Measurements from ENCODE around the gene TBC1D14.

TBC1D14 gene

DNA sequence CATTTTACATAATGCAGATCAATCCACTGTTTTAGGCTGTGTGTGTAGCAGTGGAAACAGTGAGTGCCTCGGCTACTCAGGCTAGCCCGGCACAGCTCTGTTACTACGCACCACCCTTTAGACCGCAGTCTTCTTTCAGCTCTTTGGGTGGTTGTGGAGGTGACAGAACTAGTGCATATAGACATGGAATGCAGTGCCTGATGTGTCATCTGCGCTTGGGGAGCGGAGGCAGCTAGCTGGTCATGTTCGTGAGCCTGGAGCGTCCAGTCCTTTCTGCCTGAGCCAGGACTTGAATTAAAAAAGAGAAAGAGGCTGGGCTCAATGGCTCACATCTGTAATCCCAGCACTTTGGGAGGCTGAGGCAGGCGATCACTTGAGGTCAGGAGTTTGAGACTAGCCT lies 4.8 kb downstream of the TBC1D14 start:
- Histone ChIP-seq H3K27me3 (replicated peaks; ENCODE audit: control insufficient read depth, insufficient read depth, low read length) (no peaks in the 10 kb centered on the region), H3K4me3 (replicated peaks; ENCODE audit: low read depth, low read length) (no peak overlapping the region), H3K36me3 (ENCODE audit: control insufficient read depth, insufficient read depth, low read length) (no peaks in the 10 kb centered on the region; the same call in none of the 2 replicates)
- no peak for DNase-seq (ENCODE audit: extremely low read depth, insufficient read length)
- TF ChIP-seq CTCF (IDR thresholded peaks at IDR 0.05; ENCODE audit: insufficient read depth, low read length, poor library complexity, severe bottlenecking), result no peak

GRCh38 chr4:6915041-6916005 lies 5.7 kb downstream of the TBC1D14 start:
- Histone ChIP-seq H3K36me3 (ENCODE audit: control insufficient read depth, insufficient read depth, low read length) (no peaks in the 10 kb centered on the region; the same call in none of the 2 replicates), H3K27me3 (replicated peaks; ENCODE audit: control insufficient read depth, insufficient read depth, low read length) (no peaks in the 10 kb centered on the region), H3K4me3 (replicated peaks; ENCODE audit: low read depth, low read length) (no peak overlapping the region)
- DNase-seq (ENCODE audit: extremely low read depth, insufficient read length), result no peak
- TF ChIP-seq CTCF (IDR thresholded peaks at IDR 0.05; ENCODE audit: insufficient read depth, low read length, poor library complexity, severe bottlenecking), result no peak

DNA sequence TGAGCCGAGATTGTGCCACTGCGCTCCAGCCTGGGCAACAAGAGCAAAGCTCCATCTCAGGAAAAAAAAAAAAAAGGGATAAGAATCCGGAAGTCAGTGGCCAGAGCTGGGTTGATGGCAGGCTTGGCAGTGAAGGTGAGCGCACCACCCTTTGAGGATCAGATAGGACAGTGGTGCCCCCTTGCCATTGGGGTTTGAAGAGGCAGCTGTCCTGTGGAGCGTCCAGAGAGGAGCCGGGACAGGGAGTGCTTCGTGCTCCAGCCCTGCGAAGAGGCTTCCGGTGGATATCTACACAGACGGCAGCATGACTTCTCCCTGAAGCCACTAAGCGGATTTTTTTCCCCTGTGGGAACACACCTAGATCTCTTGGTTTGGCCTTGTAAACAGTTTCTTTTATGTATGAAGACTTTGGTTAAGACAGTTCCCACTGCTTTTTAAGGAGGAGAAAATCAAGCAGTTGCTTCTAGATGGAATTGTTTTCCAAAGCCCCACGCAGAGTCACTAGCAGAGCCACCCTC lies 6.5 kb downstream of the TBC1D14 start:
- no peak for DNase-seq (ENCODE audit: extremely low read depth, insufficient read length)
- TF ChIP-seq CTCF (IDR thresholded peaks at IDR 0.05; ENCODE audit: insufficient read depth, low read length, poor library complexity, severe bottlenecking), result no peak
- Histone ChIP-seq H3K36me3 (ENCODE audit: control insufficient read depth, insufficient read depth, low read length) (no peaks in the 10 kb centered on the region; the same call in none of the 2 replicates), H3K4me3 (replicated peaks; ENCODE audit: low read depth, low read length) (no peak overlapping the region), H3K27me3 (replicated peaks; ENCODE audit: control insufficient read depth, insufficient read depth, low read length) (no peaks in the 10 kb centered on the region)

DNA sequence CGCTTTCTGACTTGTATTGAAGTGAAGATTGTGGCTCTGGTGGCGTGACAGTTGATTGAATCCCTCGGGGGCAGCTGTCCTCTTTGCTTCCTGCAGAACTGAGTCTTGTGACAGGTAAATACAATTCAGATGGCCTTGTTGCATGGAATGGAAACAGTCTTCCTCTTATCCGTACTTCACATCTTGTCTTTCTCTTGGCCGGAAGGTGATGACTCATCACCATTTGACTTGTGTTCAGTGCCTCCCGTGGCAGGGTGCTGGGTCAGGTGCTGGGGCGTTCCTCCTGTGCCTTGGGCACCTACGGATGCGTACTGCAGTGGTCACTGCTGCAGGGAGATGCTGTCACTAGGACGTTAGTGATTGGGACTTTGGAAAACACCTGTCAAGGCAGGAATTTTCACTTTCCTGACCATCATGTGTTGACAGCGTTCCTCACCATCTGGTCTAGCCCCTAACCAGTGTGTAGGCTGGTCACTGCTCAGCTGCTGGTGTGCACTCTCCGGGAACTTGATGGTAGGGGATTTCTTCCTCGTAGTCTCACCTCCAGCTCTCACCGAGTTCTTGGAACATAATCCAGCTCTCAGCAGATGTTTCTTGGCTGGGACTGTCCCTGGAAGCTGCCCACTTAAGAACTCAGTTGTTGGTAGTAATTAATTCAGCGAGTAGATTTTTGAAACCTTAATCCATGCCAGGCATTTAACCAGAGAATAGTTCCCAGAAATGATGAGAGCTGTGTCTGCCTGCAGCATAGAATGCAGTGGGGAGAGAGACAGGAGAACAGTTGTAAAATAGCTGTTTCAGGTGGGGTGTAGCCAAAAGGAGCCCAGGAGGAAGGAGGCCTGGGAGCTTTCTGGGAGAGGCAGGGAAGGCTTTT lies 7.2 kb downstream of the TBC1D14 start:
- no peaks in the 10 kb centered on the region; the same call in 1 of the 2 replicates for H3K36me3 ChIP-seq (ENCODE audit: control insufficient read depth, insufficient read depth, low read length)
- no peak for TF ChIP-seq CTCF (IDR thresholded peaks at IDR 0.05; ENCODE audit: insufficient read depth, low read length, poor library complexity, severe bottlenecking)
- no peaks in the 10 kb centered on the region for H3K27me3 ChIP-seq (replicated peaks; ENCODE audit: control insufficient read depth, insufficient read depth, low read length)
- H3K4me3 ChIP-seq (replicated peaks; ENCODE audit: low read depth, low read length), result no peak overlapping the region; the same call in 1 of the 2 replicates
- no peak for DNase-seq (ENCODE audit: extremely low read depth, insufficient read length)

DNA sequence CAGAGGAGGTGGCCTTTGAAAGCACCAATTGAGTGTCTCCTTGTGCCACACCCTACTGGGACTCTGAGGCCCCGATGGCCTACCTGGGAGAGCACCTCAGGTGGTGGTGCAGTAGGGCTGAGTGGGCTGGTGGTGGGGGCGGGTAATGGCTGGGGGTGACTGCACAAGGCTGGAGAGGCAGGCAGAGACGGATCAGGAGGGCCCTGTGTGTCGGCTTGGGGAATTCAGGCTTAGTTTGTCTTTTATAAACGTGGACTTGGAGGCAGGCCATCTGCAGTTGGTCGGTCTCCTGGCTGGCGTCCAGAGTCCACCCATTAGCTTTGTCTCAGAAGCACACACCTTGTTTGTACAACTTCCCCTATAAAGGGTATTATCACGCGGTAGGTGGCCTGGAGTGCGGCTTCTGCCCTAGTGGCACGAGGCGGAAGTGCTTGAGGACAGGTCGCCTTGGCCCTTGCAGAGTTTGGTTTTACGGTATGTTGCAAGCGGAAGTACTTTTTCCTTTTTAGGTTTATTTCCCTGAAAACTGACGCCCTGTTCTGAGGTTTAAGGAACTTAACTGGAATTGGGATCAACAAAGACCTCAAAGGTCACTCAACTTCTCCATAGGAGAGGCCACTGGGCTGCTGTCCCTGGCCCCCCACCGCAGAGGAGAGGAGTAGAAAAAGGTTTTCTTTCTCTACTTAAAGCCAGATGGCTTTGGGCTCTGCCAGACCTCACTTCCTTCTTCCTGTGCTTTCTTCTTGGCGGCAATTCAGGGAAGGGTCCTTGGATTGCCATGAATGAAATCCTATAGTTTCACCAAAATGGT lies 8.0 kb downstream of the TBC1D14 start:
- H3K36me3 ChIP-seq (ENCODE audit: control insufficient read depth, insufficient read depth, low read length), result no peaks in the 10 kb centered on the region; the same call in 1 of the 2 replicates
- peak; percentile 47 for DNase-seq (ENCODE audit: extremely low read depth, insufficient read length)
- H3K4me3 ChIP-seq (replicated peaks; ENCODE audit: low read depth, low read length), result no peak overlapping the region
- peak; percentile 62 for TF ChIP-seq CTCF (IDR thresholded peaks at IDR 0.05; ENCODE audit: insufficient read depth, low read length, poor library complexity, severe bottlenecking)
- no peaks in the 10 kb centered on the region for H3K27me3 ChIP-seq (replicated peaks; ENCODE audit: control insufficient read depth, insufficient read depth, low read length)

All from GM06990 (cell line).